HG03175 (cell line): Measurements from ENCODE around the gene GNB1.
A peak's percentile ranks its signal among the peaks of the same experiment; 100 is the strongest.

Experiments
- ATAC-seq: cut with Tn5 transposase; IDR thresholded peaks from one replicate; pipeline ENCODE4 v1.9.1; 2021; ENCODE audit warnings: mild to moderate bottlenecking, moderate library complexity; ENCODE audit not compliant: unreplicated experiment

Gene GNB1

GRCh38 chr1:1786836-1787605 lies 103.9 kb downstream of the GNB1 start:
- ATAC-seq, result no peak

DNA sequence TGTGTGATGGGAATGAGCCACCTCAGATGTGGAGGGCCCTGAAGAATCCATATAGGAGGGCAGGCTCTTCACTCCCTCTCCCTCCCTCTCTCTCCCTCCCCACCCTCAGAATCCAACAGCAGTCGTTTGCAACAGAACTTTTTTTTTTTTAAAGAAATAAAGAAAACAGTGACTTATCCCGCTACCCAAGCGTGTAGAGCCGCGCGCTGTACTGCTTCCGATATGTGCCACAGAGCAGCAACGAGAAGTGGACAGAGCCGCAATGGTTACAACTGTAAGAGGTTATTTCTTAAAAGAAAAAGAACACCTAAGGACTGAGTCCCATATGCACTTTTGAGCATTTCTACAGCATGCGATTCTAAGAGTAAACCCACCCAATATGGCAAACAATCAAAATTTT lies 105.2 kb downstream of the GNB1 start:
- no peak for ATAC-seq

- ATAC-seq, result no peak
Measured at GRCh38 chr1:1784933-1785332, 106.0 kb downstream of the GNB1 start.

DNA sequence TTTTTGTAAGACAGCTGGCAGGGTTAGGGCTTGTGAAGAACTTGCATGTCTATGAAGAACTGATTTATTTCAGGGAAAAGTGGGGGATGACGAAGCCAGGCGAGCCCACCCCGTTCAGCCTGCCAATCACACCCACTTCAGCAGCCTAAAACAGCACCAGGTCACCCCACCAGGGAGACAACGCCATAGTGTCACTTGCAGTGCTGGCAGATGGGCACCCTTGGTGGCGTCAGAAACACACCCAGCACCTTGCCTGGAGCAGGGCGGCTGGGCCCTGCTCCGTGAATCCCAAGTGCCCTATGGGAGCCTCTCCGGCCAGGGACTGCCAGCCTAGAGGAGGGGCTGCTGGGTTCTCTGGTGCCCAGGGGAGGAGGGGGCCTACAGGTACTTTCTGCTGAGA lies 107.6 kb downstream of the GNB1 start:
- ATAC-seq, result no peak

- ATAC-seq, result no peak
Measured at GRCh38 chr1:1782399-1783221, 108.3 kb downstream of the GNB1 start.

DNA sequence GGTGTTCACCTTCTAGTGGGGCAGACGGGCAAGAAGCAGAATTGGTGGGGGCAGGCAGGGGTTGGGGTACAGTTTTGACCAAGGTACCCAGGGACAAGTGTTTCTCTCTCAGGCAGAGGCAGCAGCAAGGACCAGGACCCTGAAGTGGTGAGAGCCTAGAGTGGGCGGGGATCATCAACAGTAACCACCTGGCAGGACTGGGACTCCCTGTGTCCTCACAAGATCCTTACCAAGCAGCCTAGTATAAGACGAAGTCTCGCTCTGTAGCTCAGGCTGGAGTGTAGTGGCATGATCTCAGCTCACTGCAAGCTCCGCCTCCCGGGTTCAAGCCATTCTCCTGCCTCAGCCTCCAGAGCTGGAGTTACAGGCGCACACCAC lies 109.4 kb downstream of the GNB1 start:
- no peak for ATAC-seq

DNA sequence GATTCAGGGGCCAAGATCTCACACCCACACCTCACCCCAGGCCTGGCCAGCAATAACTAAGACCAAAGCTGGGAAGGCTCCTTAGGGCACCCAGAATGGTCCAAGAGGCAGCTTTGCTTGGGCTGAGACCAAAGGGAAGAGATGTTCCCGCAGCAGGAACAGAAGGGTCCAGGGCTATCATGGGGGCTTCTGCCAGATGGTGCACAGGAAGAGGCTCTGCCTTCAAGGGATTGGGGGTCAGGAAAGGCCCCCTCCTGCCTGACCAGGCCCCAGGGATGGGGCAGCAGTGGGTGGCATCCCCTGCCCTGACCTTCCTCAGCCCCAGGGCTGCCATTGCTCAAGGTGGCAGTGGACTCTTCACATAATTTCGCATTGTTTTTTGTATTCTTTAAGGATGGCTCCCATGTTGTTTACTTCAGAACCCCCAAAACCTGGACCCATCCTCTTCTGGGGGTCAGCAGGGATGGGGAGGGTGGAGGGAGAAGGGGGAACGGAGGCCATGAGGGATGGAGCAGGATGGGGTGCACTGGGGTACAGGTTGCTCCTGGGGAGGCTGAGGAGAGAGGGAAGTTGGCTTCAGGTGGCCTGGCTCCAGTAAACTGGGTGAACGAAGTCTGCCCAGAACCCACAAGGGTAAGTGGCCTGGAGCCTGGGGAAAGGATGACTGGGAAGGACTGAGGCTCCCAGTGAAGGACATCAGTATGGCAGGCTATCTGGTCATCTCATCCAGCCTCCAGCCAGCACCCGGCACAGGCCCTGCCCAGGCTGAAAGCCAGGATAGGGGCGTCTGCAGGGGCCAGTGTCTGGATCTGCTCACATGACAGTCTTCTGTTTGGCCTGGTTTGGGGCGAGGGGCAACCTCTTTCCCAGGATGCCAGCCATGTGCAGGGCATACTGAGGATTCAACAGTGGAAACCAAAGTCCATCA lies 110.0 kb downstream of the GNB1 start:
- ATAC-seq, result no peak

DNA sequence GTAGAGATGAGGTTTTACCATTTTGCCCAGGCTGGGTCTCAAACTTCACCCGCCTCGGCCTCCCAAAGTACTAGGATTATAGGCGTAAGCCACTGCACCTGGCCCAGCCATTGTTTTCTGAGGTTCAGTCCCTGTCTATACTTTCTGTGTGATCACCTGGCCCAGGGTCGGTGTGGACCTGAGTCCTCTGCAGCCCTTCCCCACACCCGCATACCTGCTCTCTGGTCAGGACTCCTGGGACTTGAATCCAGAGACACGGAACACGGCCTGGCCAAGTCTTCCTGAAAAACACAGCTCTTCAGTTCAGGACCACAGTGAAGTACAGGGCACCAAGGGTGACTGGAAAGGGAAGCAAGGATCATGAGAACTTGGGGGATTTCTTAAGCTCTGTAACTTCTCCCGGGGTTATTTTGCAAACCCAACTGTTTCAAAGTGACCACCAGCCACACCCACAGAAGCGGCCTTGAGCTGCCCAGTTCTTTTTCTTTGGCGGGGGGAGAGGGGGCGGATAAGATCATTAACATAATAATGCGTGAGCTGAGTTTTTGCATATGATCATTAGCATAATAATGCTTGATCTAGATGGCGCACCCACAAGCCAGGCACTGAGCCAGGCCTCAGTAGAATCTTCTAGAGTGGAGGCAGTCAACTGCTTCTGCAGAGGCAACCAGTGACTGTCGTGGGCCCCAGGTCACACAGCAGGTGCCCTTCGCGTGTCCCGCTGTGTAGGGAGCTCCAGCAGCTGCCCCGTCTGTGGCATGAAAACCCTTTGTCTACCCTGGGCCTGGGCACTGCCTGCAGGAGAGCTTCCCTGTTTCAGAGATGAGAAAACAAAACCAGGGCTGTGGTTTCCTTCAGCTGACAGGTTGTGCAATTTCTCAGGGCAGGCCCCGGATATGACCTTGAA lies 110.9 kb downstream of the GNB1 start:
- ATAC-seq, result peak; percentile 44

DNA sequence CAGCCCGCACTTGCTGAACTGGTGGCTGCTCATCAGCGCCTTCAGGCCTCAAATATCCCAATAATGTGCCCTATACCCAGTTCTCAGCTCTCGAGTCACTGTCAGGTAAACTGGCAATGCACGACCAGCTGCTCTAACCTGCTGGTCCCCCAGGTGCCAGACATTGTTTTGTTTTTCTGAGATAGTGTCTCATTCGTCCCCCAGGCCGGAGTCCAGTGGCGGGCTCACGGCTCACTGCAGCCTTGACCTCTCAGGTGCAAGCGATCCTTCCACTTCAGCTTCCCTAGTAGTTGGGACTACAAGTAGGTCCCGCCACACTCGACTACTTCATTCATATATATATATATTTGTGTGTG lies 111.6 kb downstream of the GNB1 start:
- ATAC-seq, result no peak

DNA sequence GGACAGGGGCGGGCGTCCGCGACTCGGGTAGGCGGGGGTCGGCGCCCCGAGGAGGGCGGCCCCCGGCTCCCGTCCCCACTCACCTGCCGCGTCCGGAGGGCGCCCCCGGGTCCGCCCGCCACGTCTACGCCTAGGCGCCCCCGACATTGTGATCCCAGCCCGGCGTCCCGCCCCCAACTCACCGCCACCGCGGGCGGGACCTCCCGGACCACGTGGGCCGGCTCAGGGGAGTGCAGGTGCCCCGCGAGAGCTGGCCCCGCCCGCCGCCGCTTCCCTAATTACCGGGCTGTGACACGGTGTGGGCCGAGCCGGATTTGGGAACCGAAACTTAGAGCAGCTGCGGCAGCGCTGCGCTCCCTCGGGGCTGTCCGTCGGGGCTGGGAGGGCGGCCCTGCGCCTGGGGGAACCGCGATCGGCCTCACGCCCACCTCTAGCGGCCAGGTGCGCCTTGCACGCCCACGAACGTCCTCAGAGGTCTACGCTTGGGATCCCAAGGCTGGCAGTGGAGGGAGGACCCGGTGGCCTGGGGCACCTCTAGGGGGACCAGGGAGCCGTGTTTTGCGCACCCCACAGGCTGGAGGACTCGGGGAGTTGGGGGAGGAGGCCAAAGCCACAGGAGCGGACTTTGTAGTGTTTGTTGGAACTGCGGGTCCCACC lies 112.1 kb downstream of the GNB1 start:
- ATAC-seq, result peak; percentile 71

DNA sequence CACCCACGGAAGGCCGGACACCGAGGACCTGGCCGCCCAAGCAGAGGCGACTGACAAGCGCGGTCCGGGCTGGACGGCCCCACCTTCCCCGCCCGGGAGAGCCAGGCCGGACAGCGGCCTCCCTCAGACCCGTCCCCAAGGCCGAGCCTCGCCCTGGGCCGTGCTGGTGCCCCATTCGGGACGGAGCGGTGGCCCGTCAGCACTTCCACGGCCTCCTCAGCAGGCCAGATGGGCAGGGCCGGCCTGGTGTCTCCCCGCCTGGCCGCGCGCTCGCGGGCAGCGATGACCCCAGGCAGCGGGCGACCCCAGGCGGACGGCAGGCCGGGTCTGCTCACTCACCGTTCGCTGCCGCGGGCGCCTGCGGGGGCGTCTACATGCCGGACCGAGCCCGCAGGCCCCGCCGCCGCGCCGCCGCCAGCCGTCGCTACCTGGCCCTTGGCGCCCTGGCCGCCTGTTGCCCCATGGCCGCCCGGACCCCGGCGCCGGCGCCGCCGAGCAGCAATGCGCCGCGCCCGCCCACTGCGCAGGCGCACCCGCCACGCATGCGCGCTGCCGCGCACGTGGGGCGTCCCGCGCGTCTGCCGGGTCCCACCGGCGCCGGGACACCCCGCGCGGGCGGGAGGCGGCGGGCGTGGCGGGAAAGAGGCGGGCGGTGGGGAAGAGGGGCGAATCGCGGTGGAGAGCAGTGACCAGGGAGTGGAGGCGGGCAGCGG lies 112.8 kb downstream of the GNB1 start, which contains the start of gene NADK:
NADK (minus strand) TSS at position 521 of the 713 bp plus-strand sequence. CDS start 13,064 bp downstream, outside the sequence.
- peak; percentile 37 for ATAC-seq

GRCh38 chr1:1777583-1777899 lies 113.3 kb downstream of the GNB1 start:
- no peak for ATAC-seq

DNA sequence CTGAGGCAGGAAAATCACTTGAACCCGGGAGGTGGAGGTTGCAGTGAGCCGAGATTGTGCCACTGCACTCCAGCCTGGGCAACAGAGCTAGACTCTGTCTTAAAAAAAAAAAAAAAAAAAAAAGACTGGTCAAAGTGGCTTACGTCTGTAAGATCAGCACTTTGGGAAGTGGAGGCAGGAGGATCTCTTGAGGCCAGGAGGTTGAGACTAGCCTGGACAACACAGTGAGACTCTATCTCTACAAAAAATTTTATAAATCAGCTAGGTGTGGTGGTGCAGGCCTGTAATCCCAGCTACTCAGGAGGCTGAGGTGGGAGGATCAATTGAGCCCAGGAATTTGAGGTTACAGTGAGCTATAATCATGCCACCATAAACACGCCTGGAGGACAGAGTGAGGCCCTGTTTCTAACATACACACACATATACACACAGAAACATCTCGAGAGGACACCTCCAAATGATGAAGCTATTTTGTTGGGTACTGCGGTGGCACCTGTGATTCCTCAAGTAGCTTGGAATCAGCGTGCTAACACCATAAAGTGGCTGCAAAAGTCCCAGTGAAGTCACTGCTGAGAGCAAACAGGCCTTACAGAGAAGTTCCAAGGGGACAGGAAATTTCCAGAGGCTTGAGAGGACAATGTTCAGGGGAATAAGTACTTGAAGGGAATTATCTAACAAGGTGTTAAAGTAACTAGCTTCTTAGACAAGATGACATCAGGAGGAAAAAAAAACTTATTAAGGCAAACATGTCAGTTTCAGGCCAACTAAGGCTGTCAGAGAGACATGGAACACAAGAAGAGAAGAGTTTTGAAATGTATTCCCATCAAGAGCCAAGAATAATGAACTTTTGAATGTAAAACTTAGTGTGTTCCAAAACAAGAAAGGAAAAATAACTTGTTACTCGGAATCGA lies 114.0 kb downstream of the GNB1 start:
- ATAC-seq, result no peak

GRCh38 chr1:1775327-1776226 lies 115.3 kb downstream of the GNB1 start:
- no peak for ATAC-seq

DNA sequence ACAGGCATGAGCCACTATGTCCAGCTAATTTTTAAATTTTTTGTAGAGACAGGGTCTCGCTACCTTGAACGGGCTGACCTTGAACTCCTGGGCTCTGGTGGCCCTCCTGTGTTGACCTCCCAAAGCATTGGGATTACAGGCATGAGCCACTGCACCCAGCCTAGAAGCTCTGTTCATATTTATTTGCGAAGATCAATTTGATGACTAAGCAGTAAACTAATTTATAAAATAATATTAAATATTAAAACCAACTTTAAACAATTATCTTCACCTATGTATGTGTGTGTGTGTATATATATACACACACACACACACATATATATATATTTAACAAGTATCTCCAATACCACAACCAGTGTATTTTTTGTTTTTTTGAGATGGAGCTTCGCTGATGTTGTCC lies 117.0 kb downstream of the GNB1 start:
- ATAC-seq, result no peak

- ATAC-seq, result no peak
Measured at GRCh38 chr1:1771096-1771495, 119.8 kb downstream of the GNB1 start.

DNA sequence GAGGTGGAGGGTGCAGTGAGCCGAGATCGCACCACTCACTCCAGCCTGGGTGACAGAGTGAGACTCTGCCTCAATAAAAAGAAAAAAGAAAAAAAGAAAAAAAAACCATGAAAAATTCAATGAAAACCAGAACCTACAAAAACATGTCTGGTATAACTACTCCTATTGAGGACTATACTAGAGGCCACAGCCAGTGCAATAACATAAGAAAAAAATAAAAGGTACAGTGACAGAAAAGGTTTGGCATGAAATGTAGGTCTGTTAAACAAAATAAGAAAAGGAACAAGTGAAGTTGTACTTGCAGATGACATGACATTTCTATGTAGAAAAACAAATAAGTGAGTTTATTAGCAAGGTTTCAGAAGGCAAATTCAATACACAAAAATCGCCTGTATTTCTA lies 120.8 kb downstream of the GNB1 start:
- no peak for ATAC-seq
